ENCODE measurements around the gene MYBPH. TPM values are rescaled to one million over a fixed set of nuclear protein-coding genes. Genes with fewer than 3 reads are reported as not detected.

MYBPH gene
- total RNA-seq (not detected), polyA plus RNA-seq (under 1 TPM in 1 of 3 donors, not detected in 2; 0.64 TPM)
- long read RNA-seq, donor 1 = 0 reads
- long read RNA-seq, donor 2 = 0 reads
- long read RNA-seq, donor 3 = 0 reads
- long read RNA-seq, donor 4 = 0 reads
- long read RNA-seq, donor 5, partial matches to known transcripts = 0 of 1 reads
- long read RNA-seq, donor 5, other reads (novel, unspliced or antisense) = 0 of 1 reads
- long read RNA-seq, donor 6 = 0 reads
- long read RNA-seq, donor 7, partial matches to known transcripts = 0 of 2 reads
- long read RNA-seq, donor 7, other reads (novel, unspliced or antisense) = 0 of 2 reads
- long read RNA-seq, donor 8 = 0 reads
- long read RNA-seq, donor 9 = 0 reads
- long read RNA-seq, donor 10 = 0 reads

- Histone ChIP-seq H3K27ac (no peak within 1 kb of the TSS), H3K36me3 (replicated peaks in 1 of 2) (no peaks in the 10 kb centered on the region), H3K4me1 (replicated peaks in 1 of 2) (peaks cover 4 to 14% of the 10 kb centered on the region in 2 donors), H3K4me3 (no peak within 1 kb of the TSS), H3K27me3 (no peaks in the 10 kb centered on the region), H3K9me3 (replicated peaks in 1 of 3) (no peaks in the 10 kb centered on the region)
- no peak for TF ChIP-seq POLR2A (IDR thresholded peaks at IDR 0.05)
- TF ChIP-seq, protein P1, sequence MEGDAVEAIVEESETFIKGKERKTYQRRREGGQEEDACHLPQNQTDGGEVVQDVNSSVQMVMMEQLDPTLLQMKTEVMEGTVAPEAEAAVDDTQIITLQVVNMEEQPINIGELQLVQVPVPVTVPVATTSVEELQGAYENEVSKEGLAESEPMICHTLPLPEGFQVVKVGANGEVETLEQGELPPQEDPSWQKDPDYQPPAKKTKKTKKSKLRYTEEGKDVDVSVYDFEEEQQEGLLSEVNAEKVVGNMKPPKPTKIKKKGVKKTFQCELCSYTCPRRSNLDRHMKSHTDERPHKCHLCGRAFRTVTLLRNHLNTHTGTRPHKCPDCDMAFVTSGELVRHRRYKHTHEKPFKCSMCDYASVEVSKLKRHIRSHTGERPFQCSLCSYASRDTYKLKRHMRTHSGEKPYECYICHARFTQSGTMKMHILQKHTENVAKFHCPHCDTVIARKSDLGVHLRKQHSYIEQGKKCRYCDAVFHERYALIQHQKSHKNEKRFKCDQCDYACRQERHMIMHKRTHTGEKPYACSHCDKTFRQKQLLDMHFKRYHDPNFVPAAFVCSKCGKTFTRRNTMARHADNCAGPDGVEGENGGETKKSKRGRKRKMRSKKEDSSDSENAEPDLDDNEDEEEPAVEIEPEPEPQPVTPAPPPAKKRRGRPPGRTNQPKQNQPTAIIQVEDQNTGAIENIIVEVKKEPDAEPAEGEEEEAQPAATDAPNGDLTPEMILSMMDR (IDR thresholded peaks at IDR 0.05) = no peak
- 73 to 100% (median 78%) methylated on average over 3 to 5 of the region's 5 CpGs for WGBS, 4 donors
- intact Hi-C loops (cut with DNase I) = no loop called here
- DNase-seq = no peak
Observed at GRCh38 chr1:203175237-203175826, at the start of gene MYBPH. MYBPH (minus strand) TSS chr1:203175826; CDS start chr1:203175755, 71 bp downstream.

- no peak overlapping the region for H3K4me3 ChIP-seq
- WGBS, 4 donors = 61 to 72% (median 62%) methylated on average over 4 of the region's 4 CpGs
- DNase-seq = no peak
- H3K9me3 ChIP-seq (replicated peaks in 1 of 3) = no peaks in the 10 kb centered on the region
- no peaks in the 10 kb centered on the region for H3K36me3 ChIP-seq (replicated peaks in 1 of 2)
- H3K27ac ChIP-seq = no peak overlapping the region
- no peaks in the 10 kb centered on the region for H3K4me1 ChIP-seq (replicated peaks in 1 of 2)
- intact Hi-C loops (cut with DNase I) = no loop called here
- TF ChIP-seq, protein P1 (IDR thresholded peaks at IDR 0.05) = no peak
- TF ChIP-seq POLR2A (IDR thresholded peaks at IDR 0.05) = no peak
- H3K27me3 ChIP-seq = no peaks in the 10 kb centered on the region
Observed at GRCh38 chr1:203225071-203225470, 49.4 kb upstream of the MYBPH start.

DNA sequence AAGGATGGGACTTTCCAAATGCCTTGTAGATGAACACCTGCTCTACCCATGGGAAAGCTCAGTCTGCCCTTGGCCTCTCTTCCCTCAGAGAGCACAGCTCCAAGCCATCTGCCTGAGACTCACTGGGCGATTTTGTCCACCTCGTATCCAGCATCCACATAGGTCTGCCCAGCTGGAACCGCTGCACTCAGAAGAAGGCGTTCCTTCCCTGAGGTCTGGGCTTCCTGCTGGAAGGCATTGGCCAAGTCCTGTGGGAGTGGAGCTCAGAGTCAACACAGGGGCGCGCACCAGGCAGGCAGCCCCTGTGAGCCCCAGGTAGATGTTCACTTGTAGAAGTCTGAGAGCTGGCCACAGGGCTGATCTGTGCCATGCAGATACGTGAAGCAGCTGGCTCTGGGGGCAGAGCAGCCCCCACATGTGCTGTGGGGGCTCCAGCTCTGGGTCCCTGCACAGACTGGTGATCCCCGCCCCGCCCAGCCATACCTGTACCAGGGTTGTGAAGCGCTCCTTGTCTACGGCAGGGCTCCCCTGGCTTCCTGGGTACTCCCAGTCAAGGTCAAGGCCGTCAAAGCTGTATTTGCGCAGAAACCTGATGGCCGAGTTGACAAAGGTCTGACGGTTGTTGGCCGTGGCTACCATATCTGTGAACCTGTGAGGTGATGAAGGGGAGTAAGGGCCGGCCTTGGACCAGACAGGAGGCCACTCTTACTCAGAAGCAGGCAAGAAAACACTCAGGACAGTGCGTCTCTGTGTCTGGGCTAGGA lies 47.6 kb upstream of the MYBPH start:
- WGBS, 4 donors = 66 to 80% (median 77%) methylated on average over 9 to 18 of the region's 18 CpGs
- Histone ChIP-seq H3K4me1 (replicated peaks in 1 of 2) (no peaks in the 10 kb centered on the region), H3K27me3 (no peaks in the 10 kb centered on the region), H3K4me3 (no peak overlapping the region), H3K9me3 (replicated peaks in 1 of 3) (no peaks in the 10 kb centered on the region), H3K27ac (no peak overlapping the region), H3K36me3 (replicated peaks in 1 of 2) (no peaks in the 10 kb centered on the region)
- DNase-seq = no peak
- TF ChIP-seq POLR2A (IDR thresholded peaks at IDR 0.05) = no peak
- TF ChIP-seq, protein P1 (IDR thresholded peaks at IDR 0.05) = no peak
- intact Hi-C loops (cut with DNase I) = no loop called here

DNA sequence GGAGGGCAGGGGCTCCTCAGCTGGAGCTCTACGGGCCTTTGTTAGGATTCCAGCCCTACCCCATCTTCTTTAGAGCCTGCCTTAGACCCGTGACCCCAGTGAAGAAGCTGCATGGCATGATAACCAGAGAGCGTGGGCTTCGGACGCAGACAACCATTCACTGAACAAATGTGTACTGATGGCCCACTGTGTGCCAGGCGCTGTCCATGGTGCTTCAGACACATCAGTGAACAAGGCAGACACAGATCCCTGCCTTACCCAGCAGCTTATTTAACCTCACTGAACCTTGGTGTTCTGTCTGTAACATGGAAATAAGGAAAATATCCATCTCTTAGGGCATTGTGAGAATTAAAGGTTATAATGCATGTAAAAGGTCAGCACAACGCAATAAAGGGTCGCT lies 44.3 kb upstream of the MYBPH start:
- H3K4me1 ChIP-seq (replicated peaks in 1 of 2) = no peaks in the 10 kb centered on the region
- WGBS, 4 donors = 71 to 89% (median 83%) methylated on average over 8 of the region's 8 CpGs
- intact Hi-C loops (cut with DNase I) = loop anchor here in 1 of 2 donors (5.0 kb wide), 2 partner anchors 103 to 183 kb away; no protein-coding TSS in a partner anchor

More for the DNA sequence above, 44.3 kb upstream of the MYBPH start:
- DNase-seq = no peak
- H3K27ac ChIP-seq = no peak overlapping the region
- no peak overlapping the region for H3K4me3 ChIP-seq
- H3K9me3 ChIP-seq (replicated peaks in 1 of 3) = no peaks in the 10 kb centered on the region
- TF ChIP-seq, protein P1 (IDR thresholded peaks at IDR 0.05) = no peak
- TF ChIP-seq POLR2A (IDR thresholded peaks at IDR 0.05) = no peak
- H3K36me3 ChIP-seq (replicated peaks in 1 of 2) = no peaks in the 10 kb centered on the region
- peaks cover 6% of the 10 kb centered on the region for H3K27me3 ChIP-seq

Measured in adrenal gland (tissue), 19 donors.